Fibroblast of mammary gland (primary cell): ENCODE measurements around the gene NCOA1.
"Not testable (repeated sequence)": the region's sequence is repeated elsewhere in the genome, so short reads cannot be mapped to it uniquely, and the experiment has no call there.

Experiments
- DNase-seq: peaks from one replicate; pipeline ENCODE4 v3.0.0-alpha.2; 2010; ENCODE audit warnings: low read depth
- H3K4me3 ChIP-seq: 2 replicates; pipeline ENCODE4 v1.5.1; 2011; ENCODE audit warnings: low read depth, mild to moderate bottlenecking, low read length, moderate library complexity; ENCODE audit not compliant: control insufficient read depth
- CTCF ChIP-seq: conservative IDR thresholded peaks from 2 replicates; pipeline ENCODE4 v1.5.1; 2011; ENCODE audit warnings: low read depth, low read length, inconsistent platforms; ENCODE audit not compliant: control insufficient read depth, insufficient read depth

Gene NCOA1

GRCh38 chr2:24530796-24531195 is 39.7 kb downstream of the NCOA1 start:
- DNase-seq = no peak
- no peak for TF ChIP-seq CTCF
- H3K4me3 ChIP-seq = no peak overlapping the region

GRCh38 chr2:24531610-24532009 is 40.6 kb downstream of the NCOA1 start:
- not testable (repeated sequence) for DNase-seq, H3K4me3 ChIP-seq

GRCh38 chr2:24532057-24532456 is 41.0 kb downstream of the NCOA1 start:
- not testable (repeated sequence) for H3K4me3 ChIP-seq, DNase-seq

GRCh38 chr2:24533574-24533973 is 42.5 kb downstream of the NCOA1 start:
- H3K4me3 ChIP-seq, DNase-seq: not testable (repeated sequence)

GRCh38 chr2:24538720-24539119 is 47.7 kb downstream of the NCOA1 start:
- no peak for DNase-seq
- TF ChIP-seq CTCF = no peak

GRCh38 chr2:24539258-24539657 is 48.2 kb downstream of the NCOA1 start:
- H3K4me3 ChIP-seq = no peak overlapping the region
- DNase-seq = no peak
- TF ChIP-seq CTCF = no peak

More at GRCh38 chr2:24538720-24539119, 47.7 kb downstream of the NCOA1 start:
- no peak overlapping the region for H3K4me3 ChIP-seq

GRCh38 chr2:24540011-24540477 is 49.0 kb downstream of the NCOA1 start:
- no peak overlapping the region for H3K4me3 ChIP-seq
- DNase-seq = no peak
- TF ChIP-seq CTCF = no peak

- no peak overlapping the region for H3K4me3 ChIP-seq
- no peak for DNase-seq
- TF ChIP-seq CTCF = no peak
Observed at GRCh38 chr2:24541621-24542020, 50.6 kb downstream of the NCOA1 start.
